T-helper 2 cell treated with Interferon-gamma antibody and Interleukin-4, amounts not matched to agents 5 μg/mL and 100 μg/mL, for 36 hours (primary cell): ENCODE data around the gene GATA5.

Experiments used
- DNase-seq: peaks from one replicate; pipeline ENCODE4 v3.0.0; 2021; ENCODE audit warnings: low spot score
- H3K27ac Mint-ChIP-seq: one replicate; pipeline ENCODE4 v1.8.0; 2021; ENCODE audit warnings: mild to moderate bottlenecking, mixed read lengths
- H3K27me3 Mint-ChIP-seq: one replicate; pipeline ENCODE4 v1.8.0; 2021; ENCODE audit warnings: low read depth, mixed read lengths
- H3K36me3 Mint-ChIP-seq: one replicate; pipeline ENCODE4 v1.8.0; 2021; ENCODE audit warnings: low read depth, mixed read lengths
- H3K4me1 Mint-ChIP-seq: one replicate; pipeline ENCODE4 v1.8.0; 2021; ENCODE audit warnings: low read depth, mixed read lengths
- H3K4me3 Mint-ChIP-seq: one replicate; pipeline ENCODE4 v1.8.0; 2022; ENCODE audit warnings: mild to moderate bottlenecking, moderate library complexity, mixed read lengths
- H3K9me3 Mint-ChIP-seq: one replicate; pipeline ENCODE4 v1.8.0; 2021; ENCODE audit warnings: mixed read lengths

GATA5 gene, protein sequence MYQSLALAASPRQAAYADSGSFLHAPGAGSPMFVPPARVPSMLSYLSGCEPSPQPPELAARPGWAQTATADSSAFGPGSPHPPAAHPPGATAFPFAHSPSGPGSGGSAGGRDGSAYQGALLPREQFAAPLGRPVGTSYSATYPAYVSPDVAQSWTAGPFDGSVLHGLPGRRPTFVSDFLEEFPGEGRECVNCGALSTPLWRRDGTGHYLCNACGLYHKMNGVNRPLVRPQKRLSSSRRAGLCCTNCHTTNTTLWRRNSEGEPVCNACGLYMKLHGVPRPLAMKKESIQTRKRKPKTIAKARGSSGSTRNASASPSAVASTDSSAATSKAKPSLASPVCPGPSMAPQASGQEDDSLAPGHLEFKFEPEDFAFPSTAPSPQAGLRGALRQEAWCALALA

DNA sequence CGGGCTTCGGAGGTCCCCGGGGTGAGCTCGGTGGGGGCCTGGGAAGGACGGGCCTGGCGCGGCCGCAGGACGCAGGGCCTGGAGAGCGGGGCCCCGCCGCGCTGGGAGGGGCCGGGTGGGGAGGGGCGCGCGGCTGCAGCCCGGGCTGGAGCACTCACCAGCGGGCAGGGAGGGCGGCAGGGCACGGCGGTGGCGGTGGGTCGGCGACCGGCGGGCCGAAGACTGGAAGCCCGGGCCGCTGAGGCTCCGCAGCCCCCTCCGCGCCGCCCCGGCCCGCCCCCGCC lies at the start of gene GATA5:
GATA5 (minus strand) TSS at position 224 of the 284 bp plus-strand sequence. CDS start 474 bp downstream, outside the sequence.
- no peak within 1 kb of the TSS for H3K27ac Mint-ChIP-seq
- no peaks in the 10 kb centered on the region for H3K4me1 Mint-ChIP-seq
- peaks cover 45% of the 10 kb centered on the region for H3K27me3 Mint-ChIP-seq

DNA sequence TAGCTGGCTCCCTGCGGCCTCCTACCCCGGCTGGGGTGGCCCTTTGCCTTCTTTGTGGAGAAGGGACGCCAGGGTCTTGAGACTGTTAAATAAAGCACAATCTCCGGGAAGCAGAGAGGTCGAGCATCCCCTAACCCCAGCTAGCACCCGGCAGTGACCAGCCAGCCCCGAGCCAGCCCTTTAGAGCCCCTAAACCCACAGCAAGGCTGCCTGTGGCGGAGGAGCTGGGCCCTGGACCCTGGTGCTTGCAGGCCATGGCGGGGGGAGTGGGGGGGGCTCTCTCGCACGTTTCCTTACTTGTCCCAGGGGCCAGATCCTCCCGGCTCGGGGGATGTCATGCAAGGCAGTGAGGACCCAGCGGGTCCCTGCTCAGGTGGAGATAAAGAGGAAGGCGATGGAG lies 49.2 kb upstream of the GATA5 start:
- Mint-ChIP-seq H3K9me3 (no peaks in the 10 kb centered on the region), H3K4me1 (peaks cover 9% of the 10 kb centered on the region), H3K36me3 (no peaks in the 10 kb centered on the region), H3K27me3 (peaks cover 2% of the 10 kb centered on the region), H3K27ac (no peak overlapping the region), H3K4me3 (no peak overlapping the region)
- DNase-seq: no peak

More for the DNA sequence above, at the start of gene GATA5:
- Mint-ChIP-seq H3K36me3 (no peaks in the 10 kb centered on the region), H3K4me3 (no peak within 1 kb of the TSS), H3K9me3 (no peaks in the 10 kb centered on the region)
- DNase-seq: no peak

DNA sequence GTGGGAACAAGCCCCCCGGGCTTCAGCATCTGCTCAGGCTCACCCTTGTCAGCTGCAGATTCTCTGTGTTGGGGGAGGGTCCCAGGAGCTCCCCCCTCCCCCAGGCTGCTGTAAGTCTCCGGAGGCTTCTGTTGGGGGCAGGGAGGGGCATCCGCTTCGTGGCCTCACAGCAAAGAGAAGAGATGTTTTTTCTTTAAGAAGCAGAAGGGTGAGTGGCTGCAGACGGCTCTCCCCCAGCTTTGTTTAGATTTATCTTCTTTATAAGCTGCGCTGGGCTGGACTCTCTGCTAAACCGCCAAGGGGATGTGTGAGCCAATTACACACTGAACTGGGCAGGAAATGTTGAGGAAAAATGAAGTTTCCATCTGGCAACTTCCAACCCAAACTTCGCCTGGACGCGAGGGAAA lies 48.7 kb upstream of the GATA5 start:
- Mint-ChIP-seq H3K9me3 (no peaks in the 10 kb centered on the region), H3K4me1 (peaks cover 9% of the 10 kb centered on the region), H3K4me3 (no peak overlapping the region), H3K27ac (peak overlapping the region; percentile 15), H3K36me3 (no peaks in the 10 kb centered on the region), H3K27me3 (peaks cover 2% of the 10 kb centered on the region)
- DNase-seq: no peak

DNA sequence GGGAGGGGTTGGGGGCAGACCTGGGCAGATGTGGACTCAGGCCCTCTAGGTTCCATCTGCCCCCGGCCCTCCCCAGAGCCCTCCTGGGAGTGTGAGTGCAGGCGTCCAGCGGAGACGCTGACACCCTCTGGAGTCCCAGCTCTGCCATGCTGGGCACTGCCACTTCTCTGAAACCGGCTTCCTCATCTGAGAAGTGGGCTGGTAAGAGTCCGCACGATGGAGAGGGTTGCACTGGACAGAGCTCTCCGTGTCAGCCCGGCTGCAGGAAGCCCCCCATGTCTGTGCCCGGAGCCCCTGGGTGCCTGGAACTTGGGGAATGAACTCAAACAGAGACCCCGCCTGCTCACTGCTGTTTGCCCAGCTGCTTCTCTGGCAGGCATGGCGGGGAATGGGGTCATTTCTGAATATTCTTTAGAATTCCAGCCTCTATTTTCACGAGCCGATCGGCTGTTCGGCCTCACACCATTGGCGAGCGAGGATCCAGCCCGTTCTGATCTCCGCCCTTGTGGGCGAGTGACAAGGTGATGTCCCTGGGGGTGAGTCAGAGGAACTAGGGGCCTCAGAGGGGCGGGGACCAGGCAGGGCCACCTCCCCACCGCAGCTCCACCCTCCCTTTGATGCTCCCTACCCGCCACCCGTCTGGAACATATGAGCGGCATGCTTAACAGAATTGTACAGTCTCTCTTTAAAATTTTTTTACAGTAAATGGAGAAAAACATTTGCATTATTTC lies 47.8 kb upstream of the GATA5 start:
- Mint-ChIP-seq H3K27ac (no peak overlapping the region), H3K36me3 (no peaks in the 10 kb centered on the region)

DNA sequence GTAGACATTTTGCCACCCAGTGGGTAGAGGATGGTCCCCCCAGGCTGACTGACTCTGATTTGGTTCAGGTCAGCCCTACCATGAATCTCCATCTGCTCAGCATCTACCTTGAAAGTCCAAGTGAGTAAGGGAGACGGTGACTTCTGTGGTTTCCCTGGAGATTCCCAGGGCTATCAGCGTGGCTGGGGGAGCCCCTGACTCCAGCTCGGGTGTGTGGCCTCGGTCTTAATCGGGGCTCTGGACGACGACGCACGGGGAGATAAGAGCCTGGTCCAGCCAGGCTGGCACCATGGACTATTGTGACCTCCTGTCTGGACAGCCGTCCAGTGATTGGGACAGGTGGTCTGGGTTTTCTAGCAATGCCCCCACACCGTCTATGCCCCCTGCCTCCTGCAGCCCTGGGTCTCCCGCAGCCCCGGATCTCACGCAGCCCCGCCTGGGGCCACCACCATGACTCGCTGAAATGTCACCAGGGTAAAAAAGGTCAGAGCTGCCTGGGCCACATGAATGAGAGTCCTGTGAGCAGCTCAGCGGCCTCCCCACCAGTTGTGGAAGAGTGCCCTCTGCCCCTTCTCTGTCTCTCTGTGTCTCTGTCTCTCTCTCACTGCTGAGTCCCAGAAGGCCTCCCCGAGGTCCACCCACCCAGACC lies 47.1 kb upstream of the GATA5 start:
- DNase-seq: peak; percentile 46
- Mint-ChIP-seq H3K36me3 (no peaks in the 10 kb centered on the region), H3K9me3 (no peaks in the 10 kb centered on the region), H3K27ac (no peak overlapping the region), H3K4me1 (peaks cover 9% of the 10 kb centered on the region), H3K4me3 (no peak overlapping the region), H3K27me3 (peaks cover 2% of the 10 kb centered on the region)

More for the DNA sequence above, 47.8 kb upstream of the GATA5 start:
- Mint-ChIP-seq H3K9me3 (no peaks in the 10 kb centered on the region), H3K4me3 (peak overlapping the region; percentile 15), H3K27me3 (peaks cover 2% of the 10 kb centered on the region), H3K4me1 (peaks cover 9% of the 10 kb centered on the region)
- peak; percentile 83 for DNase-seq

DNA sequence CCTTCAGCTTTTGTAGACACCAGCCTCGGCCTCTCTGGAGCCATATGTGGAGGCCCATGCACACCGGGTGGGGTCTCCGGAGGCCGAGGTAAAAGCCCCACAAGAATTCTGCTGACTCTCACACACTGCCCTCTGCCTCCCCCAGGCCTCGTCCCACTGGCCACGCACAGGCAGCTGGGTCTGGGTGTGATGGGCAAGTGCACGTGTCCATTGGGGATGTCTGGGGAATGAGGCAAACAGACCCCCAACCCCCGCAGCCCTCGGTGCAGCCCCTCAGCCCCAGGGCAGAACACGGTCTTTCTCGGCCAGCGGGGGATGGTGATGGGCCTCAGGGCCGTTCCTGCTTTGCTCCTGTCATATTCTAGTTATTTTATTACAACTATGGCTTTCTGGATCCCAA lies 44.0 kb upstream of the GATA5 start:
- Mint-ChIP-seq H3K4me1 (peaks cover 9% of the 10 kb centered on the region), H3K4me3 (no peak overlapping the region), H3K9me3 (no peaks in the 10 kb centered on the region), H3K27ac (no peak overlapping the region), H3K36me3 (no peaks in the 10 kb centered on the region), H3K27me3 (peaks cover 2% of the 10 kb centered on the region)
- DNase-seq: no peak

DNA sequence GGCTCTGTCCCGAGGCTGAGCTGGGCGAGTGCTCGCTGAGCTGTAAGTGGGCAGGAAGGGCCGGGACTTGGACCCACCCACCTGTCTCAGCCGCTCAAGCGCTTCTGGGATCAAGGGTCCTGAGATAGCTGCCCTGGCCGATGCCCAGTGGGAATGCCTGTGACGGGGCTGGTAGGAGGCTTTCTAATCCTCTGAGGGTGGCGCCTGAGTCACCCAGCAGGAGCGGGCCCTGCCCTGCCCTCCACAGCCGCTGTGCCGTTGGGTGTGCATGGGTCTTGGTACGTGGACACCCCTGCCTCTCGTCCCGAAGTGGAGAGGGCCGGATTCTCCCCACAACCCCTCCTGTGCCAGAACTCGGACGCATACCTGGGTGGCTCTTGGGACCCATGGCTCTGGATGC lies 43.1 kb upstream of the GATA5 start:
- H3K27ac Mint-ChIP-seq: no peak overlapping the region
- H3K4me3 Mint-ChIP-seq: no peak overlapping the region
- H3K9me3 Mint-ChIP-seq: no peaks in the 10 kb centered on the region
- peaks cover 3% of the 10 kb centered on the region for H3K4me1 Mint-ChIP-seq
- peaks cover 2% of the 10 kb centered on the region for H3K27me3 Mint-ChIP-seq
- no peak for DNase-seq
- H3K36me3 Mint-ChIP-seq: no peaks in the 10 kb centered on the region

DNA sequence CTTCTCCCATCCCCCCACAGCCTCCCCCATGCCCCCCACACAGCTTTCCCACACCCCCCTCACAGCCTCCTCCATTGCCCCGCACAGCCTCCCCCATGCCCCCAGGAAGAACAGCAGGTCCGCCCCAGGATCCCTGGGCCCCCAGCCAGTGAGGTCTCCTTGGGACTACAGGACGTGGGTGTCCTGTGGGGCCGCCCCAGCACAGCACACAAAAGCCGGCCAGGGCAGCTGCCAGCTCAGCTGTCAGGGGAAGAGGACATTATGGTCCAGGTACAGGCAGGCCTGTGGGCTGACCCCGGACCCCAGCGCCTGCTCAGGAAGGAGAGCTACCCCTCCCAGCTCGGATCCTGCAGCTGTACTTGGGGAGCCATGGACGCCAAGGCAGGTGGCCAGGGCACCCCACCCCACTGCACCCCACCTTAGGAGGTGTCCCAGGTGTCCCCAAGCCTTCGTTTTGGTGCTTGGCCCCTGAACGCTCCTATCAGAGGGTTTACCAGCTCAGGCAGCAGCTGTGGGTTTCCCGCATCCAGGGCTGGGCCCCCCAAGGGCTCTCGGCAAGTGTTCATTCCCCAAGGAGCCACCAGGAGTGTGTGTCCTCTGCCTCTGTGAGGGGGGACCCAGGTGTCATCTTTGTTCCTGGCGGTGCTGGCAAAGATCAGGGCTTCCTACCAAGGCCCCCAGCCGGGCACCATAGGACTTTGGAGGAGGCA lies 42.3 kb upstream of the GATA5 start:
- no peak overlapping the region for H3K27ac Mint-ChIP-seq
- DNase-seq: no peak
- H3K27me3 Mint-ChIP-seq: peaks cover 10% of the 10 kb centered on the region
- no peak overlapping the region for H3K4me3 Mint-ChIP-seq
- H3K36me3 Mint-ChIP-seq: no peaks in the 10 kb centered on the region
- no peaks in the 10 kb centered on the region for H3K9me3 Mint-ChIP-seq
- no peaks in the 10 kb centered on the region for H3K4me1 Mint-ChIP-seq

DNA sequence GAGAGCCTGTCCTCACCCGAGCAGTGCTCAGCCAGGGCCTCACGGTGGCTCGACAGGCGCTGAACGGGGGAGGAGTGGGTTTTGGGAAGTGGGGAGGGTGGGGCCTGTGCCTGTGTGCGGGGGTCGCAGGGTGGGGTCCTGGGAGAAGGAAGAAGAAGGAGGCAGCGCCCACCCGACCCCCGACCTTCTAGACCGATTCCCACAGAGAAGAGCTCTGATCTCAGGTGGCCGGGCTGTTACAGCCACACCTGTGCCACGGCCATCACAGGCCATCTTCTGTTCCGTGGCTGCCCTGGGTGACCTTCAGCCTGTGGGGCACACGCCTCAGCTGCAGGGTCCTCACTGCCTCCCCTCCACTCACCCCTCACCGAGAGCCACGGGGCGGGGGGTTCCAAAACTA lies 41.4 kb upstream of the GATA5 start:
- Mint-ChIP-seq H3K9me3 (no peaks in the 10 kb centered on the region), H3K27me3 (peaks cover 18% of the 10 kb centered on the region), H3K4me1 (no peaks in the 10 kb centered on the region), H3K4me3 (no peak overlapping the region), H3K36me3 (no peaks in the 10 kb centered on the region), H3K27ac (no peak overlapping the region)
- DNase-seq: no peak

DNA sequence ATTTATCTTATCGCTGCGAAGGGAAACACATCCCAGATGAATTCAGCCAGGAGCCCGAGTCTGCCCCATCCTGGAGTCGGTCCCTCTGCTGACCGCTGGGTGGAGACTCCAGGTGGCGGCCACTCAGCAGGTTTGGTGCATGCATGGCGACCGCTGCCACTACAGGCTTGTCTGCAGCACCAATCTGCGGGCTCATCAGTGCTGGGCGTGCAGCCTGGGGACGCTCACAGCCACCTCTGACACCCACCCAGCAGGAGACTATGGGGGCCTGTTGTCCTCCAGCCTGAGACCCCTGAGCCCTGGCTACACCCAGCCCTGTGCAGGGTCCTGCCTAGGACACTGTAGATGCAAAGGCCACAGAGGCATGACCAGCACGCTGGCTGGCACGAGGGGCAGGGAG lies 40.5 kb upstream of the GATA5 start:
- Mint-ChIP-seq H3K27me3 (peaks cover 20% of the 10 kb centered on the region), H3K36me3 (no peaks in the 10 kb centered on the region), H3K27ac (no peak overlapping the region), H3K9me3 (no peaks in the 10 kb centered on the region), H3K4me3 (no peak overlapping the region), H3K4me1 (no peaks in the 10 kb centered on the region)
- no peak for DNase-seq

DNA sequence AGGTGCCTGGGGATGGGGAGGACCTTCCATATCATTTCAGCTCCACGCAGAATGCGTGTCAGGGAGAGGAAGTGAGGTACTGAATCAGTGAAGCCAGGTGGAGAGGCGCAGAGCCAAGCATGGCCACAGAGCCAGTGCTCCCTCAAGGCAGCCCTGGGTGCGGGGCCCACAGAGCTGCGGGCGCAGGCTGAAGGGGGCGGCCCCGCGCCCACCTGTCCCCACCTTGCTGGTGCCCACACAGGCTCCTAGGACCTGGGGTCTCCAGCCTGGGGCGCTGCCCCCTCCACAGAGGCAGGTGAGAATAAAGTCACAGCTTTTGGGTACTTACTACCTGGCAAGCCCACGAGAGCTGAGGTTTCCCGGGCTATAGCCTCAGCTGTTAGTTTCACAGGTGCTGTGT lies 40.0 kb upstream of the GATA5 start:
- no peak for DNase-seq
- Mint-ChIP-seq H3K4me1 (no peaks in the 10 kb centered on the region), H3K27ac (no peak overlapping the region), H3K4me3 (no peak overlapping the region), H3K36me3 (no peaks in the 10 kb centered on the region), H3K27me3 (peaks cover 20% of the 10 kb centered on the region), H3K9me3 (no peaks in the 10 kb centered on the region)

DNA sequence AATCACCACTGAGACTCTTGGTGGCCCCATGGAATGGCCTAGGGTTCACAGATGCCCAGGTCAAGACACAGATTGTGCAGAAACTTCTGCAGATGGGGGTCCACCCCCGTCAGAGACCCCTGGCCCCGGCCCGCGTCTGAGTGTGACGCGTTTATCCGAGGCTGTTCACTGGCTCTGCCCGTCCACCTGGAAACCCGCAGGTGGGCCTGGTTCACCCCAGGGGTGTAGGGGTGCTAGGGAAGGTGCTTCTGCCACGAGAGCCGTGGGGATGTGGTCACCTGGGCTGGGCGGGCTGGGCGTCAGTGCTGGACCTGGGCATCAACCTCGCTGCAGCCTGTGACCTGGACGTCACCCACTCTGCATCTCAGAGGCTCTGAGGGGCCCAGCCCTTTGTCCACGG lies 39.5 kb upstream of the GATA5 start:
- Mint-ChIP-seq H3K27me3 (peaks cover 20% of the 10 kb centered on the region), H3K27ac (no peak overlapping the region), H3K36me3 (no peaks in the 10 kb centered on the region), H3K4me1 (no peaks in the 10 kb centered on the region), H3K9me3 (no peaks in the 10 kb centered on the region), H3K4me3 (no peak overlapping the region)
- no peak for DNase-seq

DNA sequence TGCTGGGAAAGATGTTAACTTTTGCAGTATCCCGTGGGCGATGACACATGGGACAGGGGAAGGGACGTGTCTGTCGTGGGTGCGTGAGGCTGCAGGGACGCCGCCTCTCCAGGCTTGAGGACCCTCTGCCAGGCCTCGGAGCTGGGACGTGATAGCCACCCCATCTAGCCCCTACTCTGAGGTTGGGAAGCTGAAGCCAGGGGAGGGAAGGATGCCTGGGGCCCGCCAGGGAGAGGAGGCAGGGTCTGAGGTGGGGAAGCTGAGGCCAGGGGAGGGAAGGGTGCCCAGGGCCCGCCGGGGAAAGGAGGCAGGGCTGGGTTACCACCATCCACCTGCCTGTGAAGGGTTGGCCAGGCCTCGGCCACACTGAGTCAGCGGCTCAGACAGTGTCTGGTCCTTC lies 38.2 kb upstream of the GATA5 start:
- Mint-ChIP-seq H3K36me3 (no peaks in the 10 kb centered on the region), H3K27me3 (peaks cover 20% of the 10 kb centered on the region), H3K4me3 (no peak overlapping the region), H3K27ac (no peak overlapping the region), H3K9me3 (no peaks in the 10 kb centered on the region), H3K4me1 (no peaks in the 10 kb centered on the region)
- DNase-seq: no peak
